Liver (tissue), 3 donors: ENCODE measurements around the gene EPB41L4B.

ENCODE experiments used
- CTCF ChIP-seq: fragments of 150-350 bp; IDR thresholded peaks from 2 replicates; pipeline ENCODE4 v1.5.1; 2017; ENCODE audit warnings: improper control_type of control experiment, low read depth, low read length; ENCODE audit not compliant: missing input control
- GABPA ChIP-seq, 2 donors: IDR thresholded peaks in 1 of 2; conservative IDR thresholded peaks in 1 of 2; 2 replicates each; pipeline ENCODE4 v1.6.1; 2016; ENCODE audit warnings: antibody characterized with exemption in 2 of 2, mild to moderate bottlenecking in 1 of 2, moderate library complexity in 1 of 2
- JUND ChIP-seq, 2 donors: IDR thresholded peaks; 2 replicates each; pipeline ENCODE4 v1.6.1; 2016; ENCODE audit warnings: antibody characterized with exemption in 2 of 2
- TAF1 ChIP-seq: conservative IDR thresholded peaks from 2 replicates; pipeline ENCODE4 v1.6.1; 2016; ENCODE audit warnings: antibody characterized with exemption, mild to moderate bottlenecking
- donor health status: healthy.
- donor health status: healthy.

DNA sequence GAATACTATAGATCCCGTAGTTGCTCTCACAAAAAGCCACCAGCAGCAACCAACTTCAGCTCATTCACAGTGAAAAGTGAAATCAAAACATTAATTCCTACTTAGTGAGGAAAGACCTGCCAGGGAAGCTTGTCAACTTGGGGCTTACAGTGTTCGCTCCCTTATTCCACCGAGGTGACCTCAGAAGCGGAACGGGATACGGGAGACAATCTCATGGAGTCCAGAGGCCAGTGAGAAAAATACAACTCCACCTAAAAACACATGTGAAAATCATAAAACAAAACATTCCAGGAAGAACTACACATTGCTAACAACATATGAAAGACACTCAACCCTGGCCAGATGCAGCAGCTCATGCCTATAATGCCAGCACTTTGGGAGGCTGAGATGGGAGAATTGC, 11.6 kb downstream of the EPB41L4B start:
- no peak for TF ChIP-seq CTCF
- no peak for TF ChIP-seq JUND (IDR thresholded peaks at IDR 0.05)
- TF ChIP-seq GABPA (IDR thresholded peaks at IDR 0.05 in 1 of 2, conservative IDR thresholded peaks at IDR 0.05 in 1 of 2) = no peak
- TF ChIP-seq TAF1 = no peak
